Non-pigmented ciliary epithelial cell (primary cell): Measurements from ENCODE around the gene CPB2.

Experiments used
- DNase-seq: peaks from one replicate; pipeline ENCODE4 v3.0.0-alpha.2; 2010; ENCODE audit warnings: low read depth

CPB2 gene

DNA sequence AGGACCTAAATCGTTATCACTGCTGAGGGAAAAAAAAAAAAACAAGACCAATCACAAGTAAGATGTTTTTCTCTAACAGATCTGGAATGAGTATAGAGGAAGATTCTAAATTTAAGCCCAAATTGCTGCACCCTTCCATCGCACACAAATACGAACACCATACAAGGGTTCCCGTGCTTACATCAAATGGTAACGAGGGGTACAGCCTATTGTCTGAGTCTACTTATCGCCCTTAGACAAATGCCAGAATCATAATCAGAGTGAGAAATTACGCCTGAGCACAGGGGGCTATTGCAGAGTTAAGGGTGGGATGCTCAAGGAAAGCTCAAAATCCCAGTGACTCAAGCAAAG is 52.9 kb downstream of the CPB2 start:
- DNase-seq = no peak

DNA sequence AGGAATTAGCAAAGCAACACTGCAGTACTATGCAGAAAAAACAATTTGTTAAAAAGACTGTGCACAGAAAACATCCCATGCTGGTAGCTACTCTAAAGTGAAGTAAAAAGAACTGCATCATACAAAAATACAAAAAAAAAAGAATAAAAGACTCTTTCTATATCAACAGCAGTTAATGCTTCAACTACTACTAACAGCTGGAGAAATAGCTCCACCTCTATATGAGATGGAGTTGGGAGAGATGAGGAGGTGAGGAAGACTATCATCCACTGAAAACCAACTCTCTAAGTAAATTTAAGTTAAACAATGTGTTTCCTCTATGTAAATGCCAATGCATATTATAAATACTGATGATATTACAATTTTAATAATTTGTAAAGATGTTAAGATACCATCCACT is 54.1 kb downstream of the CPB2 start:
- no peak for DNase-seq

DNA sequence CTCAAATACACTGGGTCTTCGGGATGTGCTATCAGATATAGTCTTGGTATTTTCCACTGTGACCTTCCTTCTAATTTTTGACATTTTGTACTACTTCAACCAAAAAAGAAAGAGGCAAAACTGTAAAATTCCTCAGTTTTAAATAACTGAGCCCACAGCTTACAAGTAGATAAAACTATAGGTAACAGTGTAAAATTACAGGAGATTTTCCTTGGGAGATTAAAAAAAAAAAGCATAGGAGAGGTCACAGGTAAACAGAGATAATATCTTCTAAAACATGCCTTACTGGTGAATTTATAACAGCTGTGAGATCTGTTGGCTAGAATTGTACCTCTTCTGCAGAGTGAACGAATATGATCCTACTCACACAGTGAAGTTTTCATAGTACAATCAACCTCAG is 59.4 kb downstream of the CPB2 start:
- no peak for DNase-seq

GRCh38 chr13:46043647-46044046 is 61.2 kb downstream of the CPB2 start:
- no peak for DNase-seq

- DNase-seq = no peak
Observed at GRCh38 chr13:46041419-46041839, 63.4 kb downstream of the CPB2 start.

- no peak for DNase-seq
Observed at GRCh38 chr13:46040763-46041162, 64.1 kb downstream of the CPB2 start.

DNA sequence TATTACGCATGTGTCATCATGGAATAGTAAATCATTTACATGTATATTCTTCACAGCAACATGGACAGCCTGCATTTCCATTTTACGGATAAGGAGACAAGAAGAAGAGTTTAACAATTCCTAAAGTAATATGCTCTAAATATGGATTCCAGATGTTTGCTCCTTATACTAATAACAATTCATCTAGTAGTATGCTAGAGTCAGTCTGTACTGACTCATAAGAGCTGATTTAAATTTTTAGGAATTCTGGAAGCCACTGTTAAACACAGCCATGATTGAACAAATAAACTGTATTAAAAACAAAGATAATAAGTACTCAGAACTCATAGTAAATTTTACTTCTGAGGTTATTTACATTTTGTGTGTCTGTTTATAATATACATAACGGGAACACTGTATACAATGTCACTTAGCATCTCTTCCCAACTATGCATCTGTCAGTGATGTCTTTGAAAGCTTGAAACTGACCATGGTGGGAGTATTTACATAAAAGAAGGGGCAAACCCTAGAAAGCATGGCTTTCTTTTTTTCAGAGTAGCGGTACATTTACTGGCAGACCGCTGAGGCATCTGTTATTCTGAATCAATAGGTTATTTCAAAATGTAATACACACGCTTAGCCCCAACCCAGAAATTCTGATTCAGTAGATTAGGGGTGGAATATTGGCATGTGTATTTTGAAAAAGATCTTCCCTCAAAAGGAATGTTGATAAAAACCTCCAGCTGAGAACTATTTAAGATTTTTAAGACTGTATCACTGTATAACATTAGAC is 65.2 kb downstream of the CPB2 start:
- no peak for DNase-seq

DNA sequence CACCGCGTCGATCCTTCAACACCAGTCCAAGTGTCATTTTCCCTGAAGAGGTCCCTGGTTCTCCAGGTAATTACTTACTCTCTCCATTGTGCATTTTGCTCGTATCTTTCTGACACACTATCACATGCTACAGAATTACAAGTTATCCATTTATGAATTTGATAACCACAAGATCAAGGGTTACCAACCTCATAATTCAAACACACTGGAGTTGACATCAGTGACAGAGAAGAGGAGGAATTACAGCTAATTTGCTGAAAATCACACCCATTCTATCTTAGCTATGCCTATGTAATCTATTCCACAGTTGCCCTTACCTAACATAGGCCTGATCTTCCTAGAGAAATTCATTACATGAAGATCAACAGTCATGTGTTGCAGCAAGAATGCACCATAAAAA is 66.5 kb downstream of the CPB2 start:
- no peak for DNase-seq

- DNase-seq = no peak
Observed at GRCh38 chr13:46035066-46035465, 69.8 kb downstream of the CPB2 start.

- DNase-seq = no peak
Observed at GRCh38 chr13:46032341-46032740, 72.5 kb downstream of the CPB2 start.

GRCh38 chr13:46031581-46032263 is 73.1 kb downstream of the CPB2 start:
- DNase-seq = no peak

- no peak for DNase-seq
Observed at GRCh38 chr13:46025157-46025556, 79.7 kb downstream of the CPB2 start.

DNA sequence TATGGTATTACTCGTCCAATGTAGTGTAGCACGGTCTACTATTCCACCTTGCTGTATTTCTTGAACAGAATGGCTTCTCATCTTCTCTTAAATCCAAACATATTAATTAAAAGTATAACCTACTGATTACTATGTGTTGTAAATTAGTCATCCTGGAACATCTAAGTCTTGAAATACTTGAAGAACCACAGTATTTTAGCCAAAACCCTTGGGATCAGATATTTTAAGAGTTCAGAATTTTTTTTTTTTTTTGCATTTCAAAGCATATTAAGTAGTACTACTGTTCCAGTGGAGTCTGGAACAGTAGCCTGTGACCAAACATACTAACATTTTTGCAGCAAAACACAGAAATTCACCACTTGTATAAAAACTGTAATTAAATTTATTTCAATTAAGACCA is 82.4 kb downstream of the CPB2 start:
- no peak for DNase-seq

GRCh38 chr13:46016216-46016615 is 88.6 kb downstream of the CPB2 start:
- no peak for DNase-seq

GRCh38 chr13:46015366-46015765 is 89.5 kb downstream of the CPB2 start:
- DNase-seq = no peak

- no peak for DNase-seq
Observed at GRCh38 chr13:46012404-46012803, 92.4 kb downstream of the CPB2 start.

- DNase-seq = no peak
Observed at GRCh38 chr13:46010148-46010547, 94.7 kb downstream of the CPB2 start.

- no peak for DNase-seq
Observed at GRCh38 chr13:46008631-46009030, 96.2 kb downstream of the CPB2 start.

- DNase-seq = peak; percentile 26
Observed at GRCh38 chr13:46006688-46007452, 98.0 kb downstream of the CPB2 start.

- DNase-seq = no peak
Observed at GRCh38 chr13:46004491-46004890, 100.3 kb downstream of the CPB2 start.
